GM21447 (cell line): Measurements from ENCODE around the gene CREM.

Source experiments
- ATAC-seq: cut with Tn5 transposase; IDR thresholded peaks from one replicate; pipeline ENCODE4 v1.9.1; 2021; ENCODE audit not compliant: unreplicated experiment

Gene CREM

DNA sequence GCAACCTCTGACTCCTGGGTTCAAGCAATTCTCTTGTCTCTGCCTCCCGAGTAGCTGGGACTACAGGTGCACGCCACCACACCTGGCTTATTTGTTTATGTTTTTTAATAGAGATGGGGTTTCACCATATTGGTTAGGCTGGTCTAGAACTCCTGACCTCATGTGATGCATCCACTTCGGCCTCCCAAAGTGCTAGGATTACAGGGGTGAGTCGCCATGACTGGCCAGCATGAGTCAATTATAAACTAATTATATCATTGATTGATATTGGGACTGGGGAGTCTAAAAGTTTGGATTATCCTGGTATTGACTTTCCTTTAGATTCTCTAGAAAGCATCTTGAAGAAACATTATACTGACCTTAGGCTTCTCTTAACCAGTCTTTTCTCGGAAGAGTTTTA, 135.8 kb downstream of the CREM start:
- no peak for ATAC-seq
